ENCODE results near the gene BLACAT1. TPM values are rescaled to one million over a fixed set of nuclear protein-coding genes. Genes with fewer than 3 reads are reported as not detected.

BLACAT1 gene
- total and polyA plus RNA-seq, 9 of the 15 experiments (the other 6 are each of a cell fraction or from before 2014, with no cell fraction given) = 0.10 to 5.9 (median 0.73) TPM

DNA sequence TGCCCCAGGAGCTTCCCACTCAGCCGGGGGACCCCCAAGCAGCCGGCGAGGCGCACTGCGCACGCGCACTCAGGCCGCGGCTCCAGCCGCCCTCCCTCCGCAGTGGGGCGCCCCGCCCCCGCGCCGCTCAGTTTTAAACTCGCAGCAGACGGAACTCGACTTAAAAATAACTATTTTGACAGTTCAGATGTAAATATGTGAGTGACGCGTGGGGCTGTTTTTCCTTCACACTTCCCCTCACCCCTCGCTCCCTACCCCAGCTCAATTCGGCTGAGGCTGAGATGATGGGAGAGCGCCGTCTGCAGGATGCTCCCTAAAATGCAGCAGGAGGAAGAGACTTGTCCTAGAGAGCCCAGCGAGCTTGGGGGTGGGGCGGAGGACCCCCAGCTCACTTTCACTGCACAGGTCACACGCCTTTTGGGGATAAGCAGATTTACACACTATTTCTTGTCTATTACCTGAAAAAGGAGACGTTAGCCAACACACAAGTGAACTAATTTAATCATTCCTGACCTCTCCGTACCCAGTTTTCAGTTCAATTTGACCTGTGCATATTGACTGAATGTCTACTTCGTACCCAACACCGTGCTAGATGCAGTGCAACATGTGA is 25.0 kb downstream of the BLACAT1 start:
- Histone ChIP-seq H2AFZ (ENCODE audit: low read depth, low read length) (peak overlapping the region; percentile 86), H4K20me1 (replicated peaks; ENCODE audit: control insufficient read depth, insufficient read depth, low read length) (peaks cover 4% of the 10 kb centered on the region; the same call in 1 of the 2 replicates), H3K4me1 (replicated peaks in 1 of 2; ENCODE audit: control insufficient read depth in 2 of 2, insufficient read depth in 2 of 2, low read length in 2 of 2) (peaks cover 6% of the 10 kb centered on the region in 2 experiments; a peak in 4 of 5 replicates), H3K27ac (ENCODE audit: extremely low read depth, low read depth, low read length) (no peak overlapping the region), H3K4me2 (ENCODE audit: insufficient read depth, low read length) (peak overlapping the region; percentile 87), H3K4me3 (peak overlapping the region; percentile 46), H3K9me1 (ENCODE audit: control insufficient read depth, insufficient read depth, low read length) (no peaks in the 10 kb centered on the region), H3K9me3 (replicated peaks; ENCODE audit: control insufficient read depth, insufficient read depth, low read depth, low read length) (no peaks in the 10 kb centered on the region), H3K9ac (ENCODE audit: insufficient read depth in 1 of 2, low read depth in 2 of 2, low read length in 2 of 2) (peak overlapping the region in 1 of 2 experiments; percentile 79; a peak in 2 of 4 replicates), H3K27me3 (ENCODE audit: control insufficient read depth in 2 of 2, insufficient read depth in 2 of 2, low read length in 2 of 2) (peaks cover 21 to 60% of the 10 kb centered on the region in 2 experiments; a peak in 4 of 5 replicates), H3K79me2 (ENCODE audit: control insufficient read depth, insufficient read depth, low read length) (no peaks in the 10 kb centered on the region), H3K36me3 (ENCODE audit: control insufficient read depth, insufficient read depth, low read length) (no peaks in the 10 kb centered on the region)
- ATAC-seq = peak; percentile 95
- in situ Hi-C loops (cut with MboI) = no loop called here
- intact Hi-C loops (cut with micrococcal nuclease) = loop anchor here (2.0 to 10.0 kb wide), 3 partner anchors 34 to 76 kb away; partner anchors contain the start of gene KLHDC8A
- POLR2A ChIA-PET = interaction anchor here (0.6 to 1.4 kb wide), 3 partner anchors 15 to 130 kb away, joined by 3 read pairs; no protein-coding TSS in a partner anchor
- 2% methylated on average over 32 of the region's 32 CpGs for WGBS (ENCODE audit: insufficient coverage, low coverage, missing lambda C conversion rate)
- DNase-seq (ENCODE audit: extremely low read depth in 1 of 4, low spot score in 3 of 4) = peak; percentile 77 to 89 (median 82)
- FAIRE-seq = no peak
- no TSS peak for BruUV-seq (replicated peaks)
- CTCF ChIA-PET (ENCODE audit: low intra/inter-chr PET ratio) = interaction anchor here (0.7 to 1.0 kb wide), 2 partner anchors 77 to 95 kb away, joined by 4 to 5 read pairs; no protein-coding TSS in a partner anchor
- TF ChIP-seq, protein P1, sequence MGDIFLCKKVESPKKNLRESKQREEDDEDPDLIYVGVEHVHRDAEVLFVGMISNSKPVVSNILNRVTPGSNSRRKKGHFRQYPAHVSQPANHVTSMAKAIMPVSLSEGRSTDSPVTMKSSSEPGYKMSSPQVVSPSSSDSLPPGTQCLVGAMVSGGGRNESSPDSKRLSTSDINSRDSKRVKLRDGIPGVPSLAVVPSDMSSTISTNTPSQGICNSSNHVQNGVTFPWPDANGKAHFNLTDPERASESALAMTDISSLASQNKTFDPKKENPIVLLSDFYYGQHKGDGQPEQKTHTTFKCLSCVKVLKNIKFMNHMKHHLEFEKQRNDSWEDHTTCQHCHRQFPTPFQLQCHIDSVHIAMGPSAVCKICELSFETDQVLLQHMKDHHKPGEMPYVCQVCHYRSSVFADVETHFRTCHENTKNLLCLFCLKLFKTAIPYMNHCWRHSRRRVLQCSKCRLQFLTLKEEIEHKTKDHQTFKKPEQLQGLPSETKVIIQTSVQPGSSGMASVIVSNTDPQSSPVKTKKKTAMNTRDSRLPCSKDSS (IDR thresholded peaks at IDR 0.05; ENCODE audit: low read depth, partially characterized antibody) = no peak
- TF ChIP-seq DPF2 (IDR thresholded peaks at IDR 0.05) = 0 out of 2 replicates have a peak, but pooled peaks have one; percentile 52
- TF ChIP-seq TCF3 (CRISPR knock-in tag; IDR thresholded peaks at IDR 0.05) = no peak
- TF ChIP-seq EGR1 (conservative IDR thresholded peaks at IDR 0.05) = peak; percentile 96
- TF ChIP-seq NR4A1 (CRISPR knock-in tag; IDR thresholded peaks at IDR 0.05) = no peak
- no peak for TF ChIP-seq NR4A1 (tag; IDR thresholded peaks at IDR 0.05)
- 0 out of 2 replicates have a peak, but pooled peaks have one; percentile 0 for TF ChIP-seq STAG1 (CRISPR knock-in tag; IDR thresholded peaks at IDR 0.05; ENCODE audit: borderline replicate concordance)
- TF ChIP-seq TCF7 (IDR thresholded peaks at IDR 0.05; ENCODE audit: borderline replicate concordance) = no peak
- no peak for TF ChIP-seq ZNF12 (CRISPR knock-in tag; IDR thresholded peaks at IDR 0.05)
- TF ChIP-seq, protein P2, sequence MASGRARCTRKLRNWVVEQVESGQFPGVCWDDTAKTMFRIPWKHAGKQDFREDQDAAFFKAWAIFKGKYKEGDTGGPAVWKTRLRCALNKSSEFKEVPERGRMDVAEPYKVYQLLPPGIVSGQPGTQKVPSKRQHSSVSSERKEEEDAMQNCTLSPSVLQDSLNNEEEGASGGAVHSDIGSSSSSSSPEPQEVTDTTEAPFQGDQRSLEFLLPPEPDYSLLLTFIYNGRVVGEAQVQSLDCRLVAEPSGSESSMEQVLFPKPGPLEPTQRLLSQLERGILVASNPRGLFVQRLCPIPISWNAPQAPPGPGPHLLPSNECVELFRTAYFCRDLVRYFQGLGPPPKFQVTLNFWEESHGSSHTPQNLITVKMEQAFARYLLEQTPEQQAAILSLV (tag; IDR thresholded peaks at IDR 0.05) = no peak
- TF ChIP-seq L3MBTL2 (IDR thresholded peaks at IDR 0.05) = peak; percentile 42; the same call in 1 of the 2 replicates
- TF ChIP-seq CHCHD3 (CRISPR knock-in tag; IDR thresholded peaks at IDR 0.05) = no peak
- TF ChIP-seq ZNF77 (CRISPR knock-in tag; IDR thresholded peaks at IDR 0.05) = no peak
- TF ChIP-seq MEIS2 (IDR thresholded peaks at IDR 0.05; ENCODE audit: partially characterized antibody) = peak; percentile 42
- TF ChIP-seq RAD21 (CRISPR knock-in tag; conservative IDR thresholded peaks at IDR 0.05 in 1 of 2, IDR thresholded peaks at IDR 0.05 in 1 of 2) = peak; percentile 64 to 73
- TF ChIP-seq DIDO1 (tag; IDR thresholded peaks at IDR 0.05; ENCODE audit: low read depth) = 0 out of 2 replicates have a peak, but pooled peaks have one; percentile 27
- TF ChIP-seq, protein P3, sequence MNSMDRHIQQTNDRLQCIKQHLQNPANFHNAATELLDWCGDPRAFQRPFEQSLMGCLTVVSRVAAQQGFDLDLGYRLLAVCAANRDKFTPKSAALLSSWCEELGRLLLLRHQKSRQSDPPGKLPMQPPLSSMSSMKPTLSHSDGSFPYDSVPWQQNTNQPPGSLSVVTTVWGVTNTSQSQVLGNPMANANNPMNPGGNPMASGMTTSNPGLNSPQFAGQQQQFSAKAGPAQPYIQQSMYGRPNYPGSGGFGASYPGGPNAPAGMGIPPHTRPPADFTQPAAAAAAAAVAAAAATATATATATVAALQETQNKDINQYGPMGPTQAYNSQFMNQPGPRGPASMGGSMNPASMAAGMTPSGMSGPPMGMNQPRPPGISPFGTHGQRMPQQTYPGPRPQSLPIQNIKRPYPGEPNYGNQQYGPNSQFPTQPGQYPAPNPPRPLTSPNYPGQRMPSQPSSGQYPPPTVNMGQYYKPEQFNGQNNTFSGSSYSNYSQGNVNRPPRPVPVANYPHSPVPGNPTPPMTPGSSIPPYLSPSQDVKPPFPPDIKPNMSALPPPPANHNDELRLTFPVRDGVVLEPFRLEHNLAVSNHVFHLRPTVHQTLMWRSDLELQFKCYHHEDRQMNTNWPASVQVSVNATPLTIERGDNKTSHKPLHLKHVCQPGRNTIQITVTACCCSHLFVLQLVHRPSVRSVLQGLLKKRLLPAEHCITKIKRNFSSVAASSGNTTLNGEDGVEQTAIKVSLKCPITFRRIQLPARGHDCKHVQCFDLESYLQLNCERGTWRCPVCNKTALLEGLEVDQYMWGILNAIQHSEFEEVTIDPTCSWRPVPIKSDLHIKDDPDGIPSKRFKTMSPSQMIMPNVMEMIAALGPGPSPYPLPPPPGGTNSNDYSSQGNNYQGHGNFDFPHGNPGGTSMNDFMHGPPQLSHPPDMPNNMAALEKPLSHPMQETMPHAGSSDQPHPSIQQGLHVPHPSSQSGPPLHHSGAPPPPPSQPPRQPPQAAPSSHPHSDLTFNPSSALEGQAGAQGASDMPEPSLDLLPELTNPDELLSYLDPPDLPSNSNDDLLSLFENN (IDR thresholded peaks at IDR 0.05; ENCODE audit: low read depth in 2 of 2, low read length in 2 of 2) = no peak
